Measurements from ENCODE around the gene SLC25A42. TPM values are rescaled to one million over a fixed set of nuclear protein-coding genes. Genes with fewer than 3 reads are reported as not detected.
A peak's percentile ranks its signal among the peaks of the same experiment; 100 is the strongest.

SLC25A42 gene
- total RNA-seq, 1 donor from 2014 or later: 6.6 TPM

GRCh38 chr19:19138109-19138981 is 74.6 kb downstream of the SLC25A42 start, which contains the start of gene TMEM161A:
TMEM161A (minus strand) TSS chr19:19138478; CDS start chr19:19138428, 50 bp downstream.
- no peaks in the 10 kb centered on the region for H3K9me3 ChIP-seq
- H3K4me1 ChIP-seq: peaks cover 28% of the 10 kb centered on the region
- H3K4me3 ChIP-seq: peak within 1 kb of the TSS; percentile 68 to 95
- intact Hi-C loops (cut with DNase I): loop anchor here (5.0 kb wide), 1 partner anchor 76 kb away; the partner anchor contains the start of gene SLC25A42
- H3K27ac ChIP-seq: peak within 1 kb of the TSS; percentile 72
- peak in 1 of 2 donors; percentile 98 for DNase-seq (ENCODE audit: extremely low spot score in 2 of 2)
- H3K27me3 ChIP-seq: no peaks in the 10 kb centered on the region
- H3K36me3 ChIP-seq: no peaks in the 10 kb centered on the region
- peak; percentile 89 to 91 for TF ChIP-seq POLR2AphosphoS5 (IDR thresholded peaks at IDR 0.05; ENCODE audit: insufficient read depth in 1 of 2, low read depth in 1 of 2)
- TF ChIP-seq, protein P1, sequence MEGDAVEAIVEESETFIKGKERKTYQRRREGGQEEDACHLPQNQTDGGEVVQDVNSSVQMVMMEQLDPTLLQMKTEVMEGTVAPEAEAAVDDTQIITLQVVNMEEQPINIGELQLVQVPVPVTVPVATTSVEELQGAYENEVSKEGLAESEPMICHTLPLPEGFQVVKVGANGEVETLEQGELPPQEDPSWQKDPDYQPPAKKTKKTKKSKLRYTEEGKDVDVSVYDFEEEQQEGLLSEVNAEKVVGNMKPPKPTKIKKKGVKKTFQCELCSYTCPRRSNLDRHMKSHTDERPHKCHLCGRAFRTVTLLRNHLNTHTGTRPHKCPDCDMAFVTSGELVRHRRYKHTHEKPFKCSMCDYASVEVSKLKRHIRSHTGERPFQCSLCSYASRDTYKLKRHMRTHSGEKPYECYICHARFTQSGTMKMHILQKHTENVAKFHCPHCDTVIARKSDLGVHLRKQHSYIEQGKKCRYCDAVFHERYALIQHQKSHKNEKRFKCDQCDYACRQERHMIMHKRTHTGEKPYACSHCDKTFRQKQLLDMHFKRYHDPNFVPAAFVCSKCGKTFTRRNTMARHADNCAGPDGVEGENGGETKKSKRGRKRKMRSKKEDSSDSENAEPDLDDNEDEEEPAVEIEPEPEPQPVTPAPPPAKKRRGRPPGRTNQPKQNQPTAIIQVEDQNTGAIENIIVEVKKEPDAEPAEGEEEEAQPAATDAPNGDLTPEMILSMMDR (IDR thresholded peaks at IDR 0.05): no peak
- TF ChIP-seq POLR2A (IDR thresholded peaks at IDR 0.05): peak in 1 of 2 donors; percentile 48

- H3K36me3 ChIP-seq: no peaks in the 10 kb centered on the region
- no peaks in the 10 kb centered on the region for H3K9me3 ChIP-seq
- peaks cover 22% of the 10 kb centered on the region for H3K4me1 ChIP-seq
- no peak overlapping the region for H3K27ac ChIP-seq
- H3K4me3 ChIP-seq: no peak overlapping the region
- intact Hi-C loops (cut with DNase I): loop anchor here (5.0 kb wide), 1 partner anchor 78 kb away; the partner anchor contains the start of gene SLC25A42
- H3K27me3 ChIP-seq: no peaks in the 10 kb centered on the region
- no peak for DNase-seq (ENCODE audit: extremely low spot score in 2 of 2)
- TF ChIP-seq, protein P1 (IDR thresholded peaks at IDR 0.05): no peak
- TF ChIP-seq POLR2A (IDR thresholded peaks at IDR 0.05) (no peak), POLR2AphosphoS5 (IDR thresholded peaks at IDR 0.05; ENCODE audit: insufficient read depth in 1 of 2, low read depth in 1 of 2) (no peak)
These were observed 76.1 kb downstream of the SLC25A42 start for GRCh38 chr19:19139876-19140229.

DNA sequence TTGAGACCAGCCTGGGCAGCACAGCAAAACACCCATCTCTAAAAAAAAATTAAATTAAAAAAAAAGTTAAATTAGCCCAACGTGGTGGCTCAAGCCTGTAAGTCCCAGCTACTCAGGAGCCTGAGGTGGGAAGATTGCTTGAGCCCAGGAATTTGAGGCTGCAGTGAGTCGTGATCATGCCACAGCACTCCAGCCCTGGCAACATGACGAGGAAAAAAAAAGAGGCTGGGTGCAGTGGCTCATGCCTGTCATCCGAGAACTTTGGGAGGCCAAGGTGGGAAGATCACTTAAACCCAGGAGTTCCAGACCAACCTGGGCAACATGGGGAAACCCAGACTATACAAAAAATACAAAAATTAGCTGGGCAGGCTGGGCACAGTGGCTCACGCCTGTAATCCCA is 76.7 kb downstream of the SLC25A42 start:
- intact Hi-C loops (cut with DNase I): no loop called here
- no peaks in the 10 kb centered on the region for H3K36me3 ChIP-seq
- no peaks in the 10 kb centered on the region for H3K9me3 ChIP-seq
- H3K27me3 ChIP-seq: no peaks in the 10 kb centered on the region
- H3K4me1 ChIP-seq: peaks cover 22% of the 10 kb centered on the region
- TF ChIP-seq POLR2AphosphoS5 (IDR thresholded peaks at IDR 0.05; ENCODE audit: insufficient read depth in 1 of 2, low read depth in 1 of 2) (no peak), POLR2A (IDR thresholded peaks at IDR 0.05) (no peak)
- TF ChIP-seq, protein P1 (IDR thresholded peaks at IDR 0.05): no peak
- H3K4me3 ChIP-seq: no peak overlapping the region
- H3K27ac ChIP-seq: no peak overlapping the region
- DNase-seq (ENCODE audit: extremely low spot score in 2 of 2): no peak

DNA sequence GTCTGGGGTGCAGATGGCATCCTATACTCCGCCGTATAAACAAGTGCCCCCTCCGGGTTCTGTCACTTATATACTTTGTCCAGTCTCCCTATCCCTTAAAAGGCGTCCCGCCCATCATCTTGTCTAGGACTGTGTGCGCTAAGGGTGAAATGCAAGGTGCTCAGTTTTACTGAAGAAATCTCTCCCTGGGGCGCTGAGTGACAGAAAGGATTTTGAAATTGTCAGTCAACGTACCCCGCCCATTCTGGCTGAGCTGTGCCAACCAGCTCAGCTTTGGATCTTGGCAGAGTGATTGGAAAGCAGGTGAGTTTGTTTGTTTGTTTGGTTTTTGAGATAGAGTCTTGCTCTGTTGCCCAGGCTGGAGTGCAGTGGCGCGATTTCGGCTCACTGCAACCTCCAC is 78.6 kb downstream of the SLC25A42 start:
- Histone ChIP-seq H3K9me3 (no peaks in the 10 kb centered on the region), H3K4me1 (peaks cover 17% of the 10 kb centered on the region), H3K36me3 (peaks cover 0 to 4% of the 10 kb centered on the region in 2 donors), H3K27ac (no peak overlapping the region), H3K27me3 (no peaks in the 10 kb centered on the region), H3K4me3 (no peak overlapping the region)
- no peak for TF ChIP-seq POLR2AphosphoS5 (IDR thresholded peaks at IDR 0.05; ENCODE audit: insufficient read depth in 1 of 2, low read depth in 1 of 2)
- TF ChIP-seq, protein P1 (IDR thresholded peaks at IDR 0.05): no peak
- no peak for TF ChIP-seq POLR2A (IDR thresholded peaks at IDR 0.05)
- intact Hi-C loops (cut with DNase I): no loop called here
- DNase-seq (ENCODE audit: extremely low spot score in 2 of 2): no peak

DNA sequence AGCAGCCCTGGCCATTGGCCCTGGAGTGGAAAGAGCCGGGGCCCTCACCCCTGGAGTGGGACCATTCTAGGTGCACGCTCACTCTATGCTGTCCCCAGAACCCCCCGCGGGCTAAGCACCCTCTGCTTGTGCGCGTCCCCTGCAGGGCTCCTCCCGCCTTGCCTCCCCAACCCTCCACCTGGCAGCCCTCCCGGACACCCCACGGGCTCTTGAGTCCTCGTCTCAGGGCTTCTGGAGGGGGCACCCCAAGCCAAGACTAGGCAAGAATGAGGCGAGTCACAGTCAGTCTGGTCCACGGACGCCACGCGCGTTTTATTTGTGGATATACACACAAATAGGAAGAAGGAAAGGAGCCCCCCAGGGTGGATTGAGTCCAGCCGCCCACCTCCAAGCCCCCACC is 81.5 kb downstream of the SLC25A42 start:
- DNase-seq (ENCODE audit: extremely low spot score in 2 of 2): no peak
- TF ChIP-seq POLR2A (IDR thresholded peaks at IDR 0.05): no peak
- no peak for TF ChIP-seq POLR2AphosphoS5 (IDR thresholded peaks at IDR 0.05; ENCODE audit: insufficient read depth in 1 of 2, low read depth in 1 of 2)
- TF ChIP-seq, protein P1 (IDR thresholded peaks at IDR 0.05): no peak
- Histone ChIP-seq H3K36me3 (peaks cover 0 to 15% of the 10 kb centered on the region in 2 donors), H3K27ac (no peak overlapping the region), H3K4me1 (peaks cover 10% of the 10 kb centered on the region), H3K27me3 (no peaks in the 10 kb centered on the region), H3K9me3 (no peaks in the 10 kb centered on the region), H3K4me3 (no peak overlapping the region)
- intact Hi-C loops (cut with DNase I): no loop called here
